ENCODE measurements around the gene GARIN5A.

The GARIN5A gene

DNA sequence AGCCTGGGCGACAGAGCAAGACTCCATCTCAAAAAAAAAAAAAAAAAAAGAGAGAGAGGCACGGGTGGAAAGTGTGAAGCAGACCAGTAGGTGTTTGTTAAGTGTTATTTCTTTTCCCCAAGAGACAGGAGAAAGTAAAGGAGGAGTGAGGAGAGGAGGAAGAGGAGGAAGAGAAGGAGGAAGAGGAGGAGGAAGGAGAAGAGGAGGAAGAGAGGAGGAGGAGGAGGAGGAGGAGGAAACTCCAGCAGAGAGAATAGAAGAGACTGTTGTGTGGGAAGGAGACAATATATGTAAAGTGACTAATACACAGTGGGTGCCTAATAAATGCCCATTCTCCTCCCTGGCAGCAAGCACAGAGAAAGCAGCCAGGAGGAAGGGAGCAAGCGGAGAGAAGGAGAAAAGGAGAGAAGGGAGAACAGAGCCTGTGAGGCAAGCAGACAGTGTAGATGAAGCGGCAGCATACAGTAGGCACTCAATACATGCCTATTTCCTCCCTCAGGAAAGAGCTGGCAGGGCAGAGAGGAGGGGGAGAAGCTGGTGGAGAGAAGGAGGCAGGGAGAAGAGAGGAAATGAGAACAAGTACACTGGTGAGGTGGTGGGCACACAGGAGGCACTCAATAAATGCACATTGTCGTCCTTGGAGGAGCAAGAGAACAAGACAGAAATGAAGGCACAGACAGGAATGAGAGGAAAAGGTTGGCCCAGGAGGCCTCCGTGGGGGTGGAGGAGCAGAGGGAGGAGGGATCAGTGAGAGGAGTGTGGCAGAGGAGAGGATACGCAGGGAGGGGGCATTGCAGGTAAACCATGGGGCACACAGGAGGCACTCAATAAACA, 17.8 kb upstream of the GARIN5A start:
- H3K4me3 ChIP-seq (ENCODE audit: low read depth, low read length), result no peak overlapping the region
- in situ Hi-C loops (cut with HindIII; ENCODE audit: low sequenced_read_pairs), result no loop called here
- TF ChIP-seq CTCF (IDR thresholded peaks at IDR 0.05; ENCODE audit: low read depth, low read length), result no peak
- no peak for DNase-seq (ENCODE audit: low read depth, low spot score)

- in situ Hi-C loops (cut with HindIII; ENCODE audit: low sequenced_read_pairs), result no loop called here
- TF ChIP-seq CTCF (IDR thresholded peaks at IDR 0.05; ENCODE audit: low read depth, low read length), result no peak
- no peak overlapping the region for H3K4me3 ChIP-seq (ENCODE audit: low read depth, low read length)
- no peak for DNase-seq (ENCODE audit: low read depth, low spot score)
These were observed 16.5 kb upstream of the GARIN5A start for GRCh38 chr19:50493171-50493570.

GRCh38 chr19:50492303-50493052, 15.8 kb upstream of the GARIN5A start:
- in situ Hi-C loops (cut with HindIII; ENCODE audit: low sequenced_read_pairs), result no loop called here
- no peak overlapping the region for H3K4me3 ChIP-seq (ENCODE audit: low read depth, low read length)
- no peak for TF ChIP-seq CTCF (IDR thresholded peaks at IDR 0.05; ENCODE audit: low read depth, low read length)
- DNase-seq (ENCODE audit: low read depth, low spot score), result no peak

GRCh38 chr19:50490991-50491472, 14.4 kb upstream of the GARIN5A start:
- no peak overlapping the region for H3K4me3 ChIP-seq (ENCODE audit: low read depth, low read length)
- in situ Hi-C loops (cut with HindIII; ENCODE audit: low sequenced_read_pairs), result no loop called here
- no peak for DNase-seq (ENCODE audit: low read depth, low spot score)
- TF ChIP-seq CTCF (IDR thresholded peaks at IDR 0.05; ENCODE audit: low read depth, low read length), result no peak

DNA sequence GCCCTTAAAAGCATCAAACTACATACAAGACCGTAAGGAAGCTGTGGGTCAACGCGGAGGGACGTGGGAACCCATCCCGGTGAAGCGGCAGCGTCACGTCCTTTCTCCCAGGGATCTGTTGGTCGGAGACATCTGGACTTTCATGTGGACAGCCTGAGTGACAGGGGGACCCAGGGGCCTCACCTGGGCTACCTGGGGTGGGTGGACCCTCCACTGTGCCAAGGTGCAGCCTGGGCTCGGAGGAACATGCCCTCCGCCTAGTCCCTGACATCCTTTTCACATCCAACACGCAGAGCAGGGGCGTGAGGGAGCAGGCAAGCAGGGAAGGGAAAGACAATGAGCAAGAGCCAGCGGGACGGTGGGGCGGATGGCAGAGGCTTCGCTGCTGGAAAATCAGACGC, 13.8 kb upstream of the GARIN5A start:
- H3K4me3 ChIP-seq (ENCODE audit: low read depth, low read length), result no peak overlapping the region
- no peak for DNase-seq (ENCODE audit: low read depth, low spot score)
- in situ Hi-C loops (cut with HindIII; ENCODE audit: low sequenced_read_pairs), result no loop called here
- TF ChIP-seq CTCF (IDR thresholded peaks at IDR 0.05; ENCODE audit: low read depth, low read length), result no peak

DNA sequence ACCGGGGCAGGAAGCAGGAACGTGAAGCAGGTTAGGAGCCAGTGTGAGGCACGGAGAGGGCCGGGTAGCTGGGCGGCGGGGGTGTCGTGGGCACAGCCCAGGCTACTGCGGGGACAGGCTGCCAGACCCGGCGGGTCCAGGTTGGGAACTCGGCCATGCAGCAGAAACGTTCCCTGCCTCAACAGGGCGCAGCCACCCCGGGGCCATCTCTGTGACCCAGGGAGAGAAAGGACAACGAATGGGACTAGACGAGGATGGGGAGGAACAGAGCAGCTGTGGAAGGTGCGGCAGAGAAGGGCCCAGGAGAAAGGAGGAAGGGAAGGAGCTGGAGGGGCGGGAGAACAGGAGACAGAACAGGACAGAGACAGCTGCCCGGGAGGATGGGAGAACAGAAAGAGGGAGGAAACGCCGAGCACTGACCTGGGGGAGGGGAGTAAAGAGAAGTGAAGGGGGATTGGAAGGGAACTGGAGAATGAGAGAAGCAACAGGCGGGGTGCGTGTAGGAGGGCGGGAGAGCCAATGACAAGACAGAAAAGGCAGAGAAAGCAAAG, 12.9 kb upstream of the GARIN5A start:
- no peak for DNase-seq (ENCODE audit: low read depth, low spot score)
- H3K4me3 ChIP-seq (ENCODE audit: low read depth, low read length), result no peak overlapping the region
- in situ Hi-C loops (cut with HindIII; ENCODE audit: low sequenced_read_pairs), result no loop called here
- TF ChIP-seq CTCF (IDR thresholded peaks at IDR 0.05; ENCODE audit: low read depth, low read length), result no peak

Measured in astrocyte of the spinal cord (primary cell).